SK-N-SH (cell line): ENCODE data around the gene CNTN4. TPM values are rescaled to one million over a fixed set of nuclear protein-coding genes. Genes with fewer than 3 reads are reported as not detected.

Experiments
- CTCF ChIA-PET: fragments of 300-600, 350-600 bp; formaldehyde crosslinking; extraction: SDS; loops from one replicate; lab custom pipeline; 2021; lab: Yijun Ruan, JAX
- POLR2A ChIA-PET: fragments of 350-600 bp; sonication (Branson Sonifier 250); formaldehyde crosslinking; extraction: SDS; loops from one replicate; lab custom pipeline; 2020; ENCODE audit warnings: antibody characterized with exemption, inconsistent platforms; lab: Yijun Ruan, JAX
- DNase-seq: peaks from one replicate; pipeline ENCODE4 v3.0.0; 2012
- H2AFZ ChIP-seq: fragments of 200-600 bp; sonication (generic); 2 replicates; pipeline ENCODE4 v1.8.1; 2016; ENCODE audit warnings: antibody characterized with exemption, mild to moderate bottlenecking, low read depth
- H3F3A ChIP-seq: fragments of 200-600 bp; sonication (generic); replicated peaks from 2 replicates; pipeline ENCODE3; 2016; ENCODE audit warnings: antibody characterized with exemption, mild to moderate bottlenecking; ENCODE audit not compliant: insufficient read depth
- H3K27ac ChIP-seq, 2 experiments: fragments of 200-500 bp in 1 of 2; fragments of 200-600 bp in 1 of 2; sonication (Bioruptor generic) in 1 of 2; sonication (generic), shearing (Covaris generic) in 1 of 2; 2 replicates each; pipeline versions ENCODE4 v1.5.1 to v1.6.1; 2014 to 2016; ENCODE audit warnings: low read depth in 2 of 2, inconsistent platforms in 1 of 2, low read length in 1 of 2, mild to moderate bottlenecking in 1 of 2, mixed read lengths in 1 of 2
- H3K27me3 ChIP-seq: fragments of 200-600 bp; sonication (generic), shearing (Covaris generic); 2 replicates; pipeline ENCODE4 v1.6.1; 2016; ENCODE audit warnings: mixed run types; ENCODE audit not compliant: insufficient read depth
- H3K36me3 ChIP-seq, 2 experiments: fragments of 200-500 bp in 1 of 2; fragments of 200-600 bp in 1 of 2; sonication (Bioruptor generic) in 1 of 2; sonication (generic) in 1 of 2; replicated peaks in 1 of 2; 2 replicates each; pipeline versions ENCODE3 to v1.5.1; 2014 to 2016; ENCODE audit warnings: low read length in 1 of 2, mild to moderate bottlenecking in 1 of 2; ENCODE audit not compliant: insufficient read depth in 2 of 2, control insufficient read depth in 1 of 2
- H3K4me1 ChIP-seq, 2 experiments: fragments of 200-500 bp in 1 of 2; fragments of 200-600 bp in 1 of 2; sonication (Bioruptor generic) in 1 of 2; sonication (generic), shearing (Covaris generic) in 1 of 2; 2 replicates each; pipeline versions ENCODE4 v1.5.1 to v1.6.1; 2014 to 2016; ENCODE audit warnings: low read depth in 1 of 2, low read length in 1 of 2, mixed run types in 1 of 2; ENCODE audit not compliant: insufficient read depth in 2 of 2, control insufficient read depth in 1 of 2
- H3K4me2 ChIP-seq: fragments of 200-600 bp; sonication (generic), shearing (Covaris generic); 2 replicates; pipeline ENCODE4 v1.6.1; 2017; ENCODE audit warnings: mixed run types
- H3K4me3 ChIP-seq, 2 experiments: fragments of 200-500 bp in 1 of 2; fragments of 200-600 bp in 1 of 2; sonication (Bioruptor generic) in 1 of 2; sonication (generic), shearing (Covaris generic) in 1 of 2; 2 replicates each; pipeline versions ENCODE4 v1.5.1 to v1.8.1; 2014 to 2016; ENCODE audit warnings: low read depth in 2 of 2, inconsistent platforms in 1 of 2, low read length in 1 of 2, mild to moderate bottlenecking in 1 of 2, mixed read lengths in 1 of 2, moderate library complexity in 1 of 2
- H3K79me2 ChIP-seq: fragments of 200-600 bp; sonication (generic); 2 replicates; pipeline ENCODE4 v1.8.1; 2017; ENCODE audit warnings: mild to moderate bottlenecking; ENCODE audit not compliant: insufficient read depth
- H3K9ac ChIP-seq: fragments of 200-600 bp; sonication (generic); 2 replicates; pipeline ENCODE4 v1.6.1; 2017; ENCODE audit warnings: mixed run types
- H3K9me2 ChIP-seq: fragments of 200-600 bp; sonication (generic); 2 replicates; pipeline ENCODE4 v1.6.1; 2017; ENCODE audit warnings: mixed run types
- H3K9me3 ChIP-seq: fragments of 200-600 bp; sonication (generic); 2 replicates; pipeline ENCODE4 v1.6.1; 2017; ENCODE audit warnings: mixed run types, mild to moderate bottlenecking, moderate library complexity
- H4K20me1 ChIP-seq: fragments of 200-600 bp; sonication (generic); 2 replicates; pipeline ENCODE4 v1.6.1; 2017; ENCODE audit warnings: mild to moderate bottlenecking, mixed run types; ENCODE audit not compliant: insufficient read depth
- CHD2 ChIP-seq: fragments of 150-350 bp; IDR thresholded peaks from 2 replicates; pipeline ENCODE4 v1.6.1; 2018; ENCODE audit warnings: low read length; ENCODE audit not compliant: partially characterized antibody
- ELF1 ChIP-seq: IDR thresholded peaks from 2 replicates; pipeline ENCODE4 v1.4.0; 2012
- FOXM1 ChIP-seq: IDR thresholded peaks from 2 replicates; pipeline ENCODE4 v1.4.0; 2012; ENCODE audit warnings: low read depth, mild to moderate bottlenecking
- GABPA ChIP-seq: IDR thresholded peaks from 2 replicates; pipeline ENCODE4 v1.4.0; 2012; ENCODE audit warnings: low read depth, mild to moderate bottlenecking
- JUND ChIP-seq: IDR thresholded peaks from 2 replicates; pipeline ENCODE4 v1.4.0; 2012
- MXI1 ChIP-seq: IDR thresholded peaks from 2 replicates; pipeline ENCODE4 v1.6.1; 2012; ENCODE audit warnings: mild to moderate bottlenecking, low read depth, low read length, improper control_type of control experiment
- NFIC ChIP-seq: IDR thresholded peaks from 2 replicates; pipeline ENCODE4 v1.4.0; 2012; ENCODE audit warnings: borderline replicate concordance
- RAD21 ChIP-seq: IDR thresholded peaks from 2 replicates; pipeline ENCODE4 v1.6.1; 2012; ENCODE audit warnings: mild to moderate bottlenecking, low read length
- RCOR1 ChIP-seq: fragments of 150-350 bp; IDR thresholded peaks from 2 replicates; pipeline ENCODE4 v1.6.1; 2017; ENCODE audit warnings: antibody characterized with exemption, low read length
- RXRA ChIP-seq: IDR thresholded peaks from 2 replicates; pipeline ENCODE4 v1.4.0; 2012; ENCODE audit warnings: low read depth, mild to moderate bottlenecking, borderline replicate concordance
- SMC3 ChIP-seq: IDR thresholded peaks from 2 replicates; pipeline ENCODE4 v1.6.1; 2012; ENCODE audit warnings: low read depth, low read length, improper control_type of control experiment
- TAF1 ChIP-seq: IDR thresholded peaks from 2 replicates; pipeline ENCODE4 v1.6.1; 2012; ENCODE audit warnings: low read depth, mild to moderate bottlenecking, low read length, moderate library complexity, borderline replicate concordance
- TCF12 ChIP-seq: IDR thresholded peaks from 2 replicates; pipeline ENCODE4 v1.4.0; 2012
- TEAD4 ChIP-seq: IDR thresholded peaks from 2 replicates; pipeline ENCODE4 v1.4.0; 2012; ENCODE audit warnings: mild to moderate bottlenecking, borderline replicate concordance; ENCODE audit not compliant: insufficient read depth
- YY1 ChIP-seq: IDR thresholded peaks from 2 replicates; pipeline ENCODE4 v1.4.0; 2012; ENCODE audit warnings: low read depth, mild to moderate bottlenecking
- ZBTB33 ChIP-seq: IDR thresholded peaks from 2 replicates; pipeline ENCODE4 v1.4.0; 2012; ENCODE audit warnings: low read depth, borderline replicate concordance
- WGBS: methylation state at CpG from one replicate; pipeline ENCODE4 v1.1.6; 2017; ENCODE audit warnings: low lambda C conversion rate; 5-methylcytosine and 5-hydroxymethylcytosine counted together
- polyA plus RNA-seq, 3 experiments: library from polyadenylated mRNA; depleted of rRNA; stranded (reverse); fragments of >200 nt; gene quantifications; 2 replicates each; pipeline ENCODE4 v1.2.3, GENCODE V29; 2012
- TF ChIP-seq, protein P1 (sequence below): fragments of 150-350 bp; IDR thresholded peaks from 2 replicates; pipeline ENCODE4 v1.6.1; 2017; ENCODE audit warnings: antibody characterized with exemption, low read length, low read depth, borderline replicate concordance
- TF ChIP-seq, protein P2 (sequence below): fragments of 150-350 bp; IDR thresholded peaks from 2 replicates; pipeline ENCODE4 v1.6.1; 2016; ENCODE audit warnings: mild to moderate bottlenecking, low read depth, low read length

The CNTN4 gene
- polyA plus RNA-seq, 1 of the 3 experiments (the other 2 are of a cell fraction), result 0.12 TPM

GRCh38 chr3:2958551-2958950 lies 859.9 kb downstream of the CNTN4 start (continued):
- TF ChIP-seq, protein P1, sequence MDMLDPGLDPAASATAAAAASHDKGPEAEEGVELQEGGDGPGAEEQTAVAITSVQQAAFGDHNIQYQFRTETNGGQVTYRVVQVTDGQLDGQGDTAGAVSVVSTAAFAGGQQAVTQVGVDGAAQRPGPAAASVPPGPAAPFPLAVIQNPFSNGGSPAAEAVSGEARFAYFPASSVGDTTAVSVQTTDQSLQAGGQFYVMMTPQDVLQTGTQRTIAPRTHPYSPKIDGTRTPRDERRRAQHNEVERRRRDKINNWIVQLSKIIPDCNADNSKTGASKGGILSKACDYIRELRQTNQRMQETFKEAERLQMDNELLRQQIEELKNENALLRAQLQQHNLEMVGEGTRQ, result no peak
- TF ChIP-seq ZBTB33, result no peak
- TF ChIP-seq SMC3, result no peak
- TF ChIP-seq, protein P2, sequence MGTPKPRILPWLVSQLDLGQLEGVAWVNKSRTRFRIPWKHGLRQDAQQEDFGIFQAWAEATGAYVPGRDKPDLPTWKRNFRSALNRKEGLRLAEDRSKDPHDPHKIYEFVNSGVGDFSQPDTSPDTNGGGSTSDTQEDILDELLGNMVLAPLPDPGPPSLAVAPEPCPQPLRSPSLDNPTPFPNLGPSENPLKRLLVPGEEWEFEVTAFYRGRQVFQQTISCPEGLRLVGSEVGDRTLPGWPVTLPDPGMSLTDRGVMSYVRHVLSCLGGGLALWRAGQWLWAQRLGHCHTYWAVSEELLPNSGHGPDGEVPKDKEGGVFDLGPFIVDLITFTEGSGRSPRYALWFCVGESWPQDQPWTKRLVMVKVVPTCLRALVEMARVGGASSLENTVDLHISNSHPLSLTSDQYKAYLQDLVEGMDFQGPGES, result no peak
- no peak for TF ChIP-seq TCF12
- TF ChIP-seq RAD21, result no peak
- no peak for TF ChIP-seq MXI1

- H2AFZ ChIP-seq, result no peak overlapping the region
- no peaks in the 10 kb centered on the region; the same call in 1 of the 2 replicates for H3K9me3 ChIP-seq
- H3K79me2 ChIP-seq, result no peaks in the 10 kb centered on the region
- H3K4me3 ChIP-seq, result no peak overlapping the region
- H3K9ac ChIP-seq, result no peak overlapping the region
- WGBS, result 0% methylated on average over 1 of the region's 1 CpG
- no peak for DNase-seq
- H4K20me1 ChIP-seq, result no peaks in the 10 kb centered on the region
- TF ChIP-seq RXRA, result no peak
- no peak for TF ChIP-seq TEAD4
- no peak for TF ChIP-seq RCOR1
- no peak for TF ChIP-seq GABPA
- no peak for TF ChIP-seq TAF1
- no peak for TF ChIP-seq CHD2
- no peak for TF ChIP-seq ELF1
- no peak for TF ChIP-seq YY1
- TF ChIP-seq JUND, result no peak
- no peak for TF ChIP-seq FOXM1
- no peak for TF ChIP-seq ZBTB33
- TF ChIP-seq NFIC, result no peak
- TF ChIP-seq MXI1, result no peak
- TF ChIP-seq, all 33 proteins: peak for 0
- Histone ChIP-seq H3F3A (no peaks in the 10 kb centered on the region), H3K27me3 (no peaks in the 10 kb centered on the region), H3K9me2 (no peaks in the 10 kb centered on the region), H3K27ac (no peak overlapping the region), H3K36me3 (no peaks in the 10 kb centered on the region), H3K4me2 (no peak overlapping the region), H3K4me1 (peaks cover 0 to 2% of the 10 kb centered on the region in 2 experiments; a peak in 2 of 4 replicates)
- ChIA-PET CTCF (no interaction called here), POLR2A (no interaction called here)
These were observed 862.9 kb downstream of the CNTN4 start for GRCh38 chr3:2961576-2961975.
